Measurements from ENCODE around the gene DPH1.

GRCh38 chr17:2029911-2030778 lies at the start of gene DPH1:
- TF ChIP-seq, protein P1, sequence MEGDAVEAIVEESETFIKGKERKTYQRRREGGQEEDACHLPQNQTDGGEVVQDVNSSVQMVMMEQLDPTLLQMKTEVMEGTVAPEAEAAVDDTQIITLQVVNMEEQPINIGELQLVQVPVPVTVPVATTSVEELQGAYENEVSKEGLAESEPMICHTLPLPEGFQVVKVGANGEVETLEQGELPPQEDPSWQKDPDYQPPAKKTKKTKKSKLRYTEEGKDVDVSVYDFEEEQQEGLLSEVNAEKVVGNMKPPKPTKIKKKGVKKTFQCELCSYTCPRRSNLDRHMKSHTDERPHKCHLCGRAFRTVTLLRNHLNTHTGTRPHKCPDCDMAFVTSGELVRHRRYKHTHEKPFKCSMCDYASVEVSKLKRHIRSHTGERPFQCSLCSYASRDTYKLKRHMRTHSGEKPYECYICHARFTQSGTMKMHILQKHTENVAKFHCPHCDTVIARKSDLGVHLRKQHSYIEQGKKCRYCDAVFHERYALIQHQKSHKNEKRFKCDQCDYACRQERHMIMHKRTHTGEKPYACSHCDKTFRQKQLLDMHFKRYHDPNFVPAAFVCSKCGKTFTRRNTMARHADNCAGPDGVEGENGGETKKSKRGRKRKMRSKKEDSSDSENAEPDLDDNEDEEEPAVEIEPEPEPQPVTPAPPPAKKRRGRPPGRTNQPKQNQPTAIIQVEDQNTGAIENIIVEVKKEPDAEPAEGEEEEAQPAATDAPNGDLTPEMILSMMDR (IDR thresholded peaks at IDR 0.05), result peak in 1 of 6 experiments; percentile 50
- peak in 2 of 4 donors; percentile 55 to 57 for TF ChIP-seq POLR2A (IDR thresholded peaks at IDR 0.05)
